ENCODE measurements around the gene TOX2. TPM values are rescaled to one million over a fixed set of nuclear protein-coding genes. Genes with fewer than 3 reads are reported as not detected.

The TOX2 gene
- total RNA-seq, 4 donors from 2014 or later: 3.4 to 7.7 (median 5.2) TPM

GRCh38 chr20:44031781-44032582 lies 117.3 kb downstream of the TOX2 start:
- no peak overlapping the region for H3K27ac ChIP-seq
- no peaks in the 10 kb centered on the region for H3K27me3 ChIP-seq
- H3K36me3 ChIP-seq: no peaks in the 10 kb centered on the region
- no peaks in the 10 kb centered on the region for H3K4me1 ChIP-seq
- WGBS, 2 donors: 72 to 76% methylated on average over 12 of the region's 12 CpGs
- intact Hi-C loops (cut with DNase I): no loop called here
- no peak for DNase-seq
- H3K9me3 ChIP-seq: no peaks in the 10 kb centered on the region
- TF ChIP-seq POLR2A (IDR thresholded peaks at IDR 0.05): no peak
- TF ChIP-seq, protein P1, sequence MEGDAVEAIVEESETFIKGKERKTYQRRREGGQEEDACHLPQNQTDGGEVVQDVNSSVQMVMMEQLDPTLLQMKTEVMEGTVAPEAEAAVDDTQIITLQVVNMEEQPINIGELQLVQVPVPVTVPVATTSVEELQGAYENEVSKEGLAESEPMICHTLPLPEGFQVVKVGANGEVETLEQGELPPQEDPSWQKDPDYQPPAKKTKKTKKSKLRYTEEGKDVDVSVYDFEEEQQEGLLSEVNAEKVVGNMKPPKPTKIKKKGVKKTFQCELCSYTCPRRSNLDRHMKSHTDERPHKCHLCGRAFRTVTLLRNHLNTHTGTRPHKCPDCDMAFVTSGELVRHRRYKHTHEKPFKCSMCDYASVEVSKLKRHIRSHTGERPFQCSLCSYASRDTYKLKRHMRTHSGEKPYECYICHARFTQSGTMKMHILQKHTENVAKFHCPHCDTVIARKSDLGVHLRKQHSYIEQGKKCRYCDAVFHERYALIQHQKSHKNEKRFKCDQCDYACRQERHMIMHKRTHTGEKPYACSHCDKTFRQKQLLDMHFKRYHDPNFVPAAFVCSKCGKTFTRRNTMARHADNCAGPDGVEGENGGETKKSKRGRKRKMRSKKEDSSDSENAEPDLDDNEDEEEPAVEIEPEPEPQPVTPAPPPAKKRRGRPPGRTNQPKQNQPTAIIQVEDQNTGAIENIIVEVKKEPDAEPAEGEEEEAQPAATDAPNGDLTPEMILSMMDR (IDR thresholded peaks at IDR 0.05): no peak
- H3K4me3 ChIP-seq (replicated peaks in 1 of 3): no peak overlapping the region

GRCh38 chr20:44032583-44033331 lies 118.1 kb downstream of the TOX2 start:
- intact Hi-C loops (cut with DNase I): no loop called here
- WGBS, 2 donors: 83 to 85% methylated on average over 12 of the region's 12 CpGs
- no peak for TF ChIP-seq POLR2A (IDR thresholded peaks at IDR 0.05)
- Histone ChIP-seq H3K9me3 (no peaks in the 10 kb centered on the region), H3K36me3 (no peaks in the 10 kb centered on the region), H3K4me3 (replicated peaks in 1 of 3) (no peak overlapping the region), H3K27me3 (no peaks in the 10 kb centered on the region), H3K4me1 (no peaks in the 10 kb centered on the region), H3K27ac (no peak overlapping the region)
- no peak for DNase-seq

DNA sequence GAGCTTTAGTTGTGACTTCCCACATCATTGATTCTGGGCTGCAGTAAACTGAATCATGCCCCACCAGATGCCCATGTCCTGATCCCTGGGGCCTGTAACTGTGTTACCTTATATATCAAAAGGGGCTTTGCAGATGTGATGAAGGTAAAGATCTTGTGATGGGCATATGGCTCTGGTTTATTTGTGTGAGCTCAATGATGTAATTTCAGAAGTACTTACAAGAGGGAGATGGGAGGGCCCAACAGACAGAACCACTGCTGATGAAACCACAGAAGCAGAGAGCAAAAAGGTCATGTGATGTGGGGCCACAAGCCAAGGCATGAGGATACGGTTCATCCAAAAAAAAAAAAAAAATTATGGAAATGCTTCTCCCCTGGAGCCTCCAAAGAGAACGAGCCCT lies 118.7 kb downstream of the TOX2 start:
- WGBS, 2 donors: 48 to 49% methylated on average over 2 of the region's 2 CpGs
- intact Hi-C loops (cut with DNase I): no loop called here
- TF ChIP-seq, protein P1 (IDR thresholded peaks at IDR 0.05): no peak
- TF ChIP-seq POLR2A (IDR thresholded peaks at IDR 0.05): no peak
- Histone ChIP-seq H3K36me3 (no peaks in the 10 kb centered on the region), H3K27me3 (no peaks in the 10 kb centered on the region), H3K27ac (no peak overlapping the region), H3K4me3 (replicated peaks in 1 of 3) (no peak overlapping the region), H3K9me3 (no peaks in the 10 kb centered on the region), H3K4me1 (no peaks in the 10 kb centered on the region)
- DNase-seq: no peak

- no peak for TF ChIP-seq POLR2A (IDR thresholded peaks at IDR 0.05)
- TF ChIP-seq, protein P1 (IDR thresholded peaks at IDR 0.05): no peak
- Histone ChIP-seq H3K27me3 (no peaks in the 10 kb centered on the region), H3K4me3 (replicated peaks in 1 of 3) (no peak overlapping the region), H3K27ac (no peak overlapping the region), H3K9me3 (no peaks in the 10 kb centered on the region), H3K4me1 (no peaks in the 10 kb centered on the region), H3K36me3 (no peaks in the 10 kb centered on the region)
- WGBS, 2 donors: 94% methylated on average over 4 of the region's 4 CpGs
- intact Hi-C loops (cut with DNase I): no loop called here
- no peak for DNase-seq
Observed at GRCh38 chr20:44033873-44034272, 119.2 kb downstream of the TOX2 start.

GRCh38 chr20:44034451-44034850 lies 119.8 kb downstream of the TOX2 start:
- Histone ChIP-seq H3K27ac (no peak overlapping the region), H3K27me3 (no peaks in the 10 kb centered on the region), H3K9me3 (no peaks in the 10 kb centered on the region), H3K4me3 (replicated peaks in 1 of 3) (no peak overlapping the region), H3K4me1 (no peaks in the 10 kb centered on the region), H3K36me3 (no peaks in the 10 kb centered on the region)
- DNase-seq: no peak
- no peak for TF ChIP-seq POLR2A (IDR thresholded peaks at IDR 0.05)
- 73 to 75% methylated on average over 1 of the region's 1 CpG for WGBS, 2 donors
- intact Hi-C loops (cut with DNase I): no loop called here

Data from thyroid gland (tissue), 4 donors.